LNCAP (cell line): ENCODE data around the gene PROSER3.

Source experiments
- CTCF ChIP-seq: fragments of 450-650 bp; IDR thresholded peaks from 2 replicates; pipeline ENCODE4 v1.5.1; 2017; ENCODE audit warnings: mild to moderate bottlenecking

Gene PROSER3

GRCh38 chr19:35766571-35767104 is 8.7 kb downstream of the PROSER3 start:
- no peak for TF ChIP-seq CTCF

- TF ChIP-seq CTCF = no peak
Measured at GRCh38 chr19:35767288-35768081, 9.5 kb downstream of the PROSER3 start.

GRCh38 chr19:35768082-35768421 is 10.1 kb downstream of the PROSER3 start:
- TF ChIP-seq CTCF = no peak

GRCh38 chr19:35773020-35773806 is 15.2 kb downstream of the PROSER3 start:
- TF ChIP-seq CTCF = no peak

GRCh38 chr19:35774274-35775045 is 16.5 kb downstream of the PROSER3 start:
- no peak for TF ChIP-seq CTCF

GRCh38 chr19:35775046-35775297 is 17.0 kb downstream of the PROSER3 start:
- no peak for TF ChIP-seq CTCF

- no peak for TF ChIP-seq CTCF
Measured at GRCh38 chr19:35775298-35776101, 17.5 kb downstream of the PROSER3 start, which contains the start of gene ARHGAP33. Gene ARHGAP33 (plus strand): TSS chr19:35775564. CDS start chr19:35775659, 95 bp downstream.
